GM12875 (cell line): ENCODE results near the gene TTC8.

Experiments
- H3K4me3 ChIP-seq: one replicate; pipeline ENCODE4 v1.5.1; 2011; ENCODE audit warnings: low read depth, low read length, control low read depth
- CTCF ChIP-seq: IDR thresholded peaks from 2 replicates; pipeline ENCODE4 v1.5.1; 2011; ENCODE audit warnings: low read depth, mild to moderate bottlenecking, control low read depth, inconsistent platforms, low read length, moderate library complexity, borderline replicate concordance; ENCODE audit not compliant: insufficient read depth

TTC8 gene

GRCh38 chr14:88835661-88836060, 11.2 kb downstream of the TTC8 start:
- no peak for TF ChIP-seq CTCF
- H3K4me3 ChIP-seq, result no peak overlapping the region

GRCh38 chr14:88837495-88837894, 13.0 kb downstream of the TTC8 start:
- no peak overlapping the region for H3K4me3 ChIP-seq
- no peak for TF ChIP-seq CTCF

- no peak for TF ChIP-seq CTCF
Measured at GRCh38 chr14:88838015-88838414, 13.6 kb downstream of the TTC8 start.

GRCh38 chr14:88840926-88841325, 16.5 kb downstream of the TTC8 start:
- no peak overlapping the region for H3K4me3 ChIP-seq
- TF ChIP-seq CTCF, result no peak

More at GRCh38 chr14:88838015-88838414, 13.6 kb downstream of the TTC8 start:
- no peak overlapping the region for H3K4me3 ChIP-seq

- no peak for TF ChIP-seq CTCF
- no peak overlapping the region for H3K4me3 ChIP-seq
Measured at GRCh38 chr14:88841741-88842140, 17.3 kb downstream of the TTC8 start.

GRCh38 chr14:88842414-88842813, 18.0 kb downstream of the TTC8 start:
- no peak for TF ChIP-seq CTCF
- no peak overlapping the region for H3K4me3 ChIP-seq

GRCh38 chr14:88844980-88845491, 20.6 kb downstream of the TTC8 start:
- TF ChIP-seq CTCF, result no peak
- no peak overlapping the region for H3K4me3 ChIP-seq
